H9 (cell line): ENCODE data around the gene APP. TPM values are rescaled to one million over a fixed set of nuclear protein-coding genes. Genes with fewer than 3 reads are reported as not detected.

Experiments
- DNase-seq: peaks from one replicate; pipeline ENCODE4 v3.0.0-alpha.2; 2017
- H2AFZ ChIP-seq: one replicate; pipeline ENCODE4 v1.6.1; 2013; ENCODE audit warnings: mild to moderate bottlenecking, low read length, control low read depth, moderate library complexity
- H2AK5ac ChIP-seq: 2 replicates; pipeline ENCODE4 v1.6.1; 2013; ENCODE audit warnings: low read length, control low read depth, mixed read lengths; ENCODE audit not compliant: insufficient read length
- H2BK120ac ChIP-seq: one replicate; pipeline ENCODE4 v1.6.1; 2013; ENCODE audit warnings: low read depth, mild to moderate bottlenecking, low read length, control low read depth, inconsistent platforms; ENCODE audit not compliant: poor library complexity, severe bottlenecking
- H2BK12ac ChIP-seq: 2 replicates; pipeline ENCODE4 v1.6.1; 2013; ENCODE audit warnings: low read length, control low read depth, mixed read lengths, low read depth; ENCODE audit not compliant: insufficient read length
- H2BK15ac ChIP-seq: 2 replicates; pipeline ENCODE4 v1.6.1; 2013; ENCODE audit warnings: low read depth, low read length, control low read depth
- H2BK20ac ChIP-seq: one replicate; pipeline ENCODE4 v1.6.1; 2013; ENCODE audit warnings: low read depth, mild to moderate bottlenecking, low read length, control low read depth, inconsistent platforms; ENCODE audit not compliant: poor library complexity, severe bottlenecking
- H2BK5ac ChIP-seq: 2 replicates; pipeline ENCODE4 v1.6.1; 2013; ENCODE audit warnings: low read length, control low read depth, mixed read lengths; ENCODE audit not compliant: insufficient read length
- H3K14ac ChIP-seq: 2 replicates; pipeline ENCODE4 v1.6.1; 2013; ENCODE audit warnings: low read length, control low read depth; ENCODE audit not compliant: insufficient read depth
- H3K18ac ChIP-seq: 2 replicates; pipeline ENCODE4 v1.6.1; 2013; ENCODE audit warnings: low read depth, mild to moderate bottlenecking, mixed read lengths, low read length, control low read depth; ENCODE audit not compliant: insufficient read length
- H3K23ac ChIP-seq: 2 replicates; pipeline ENCODE4 v1.6.1; 2013; ENCODE audit warnings: low read length, control low read depth, mixed read lengths, low read depth; ENCODE audit not compliant: insufficient read length
- H3K23me2 ChIP-seq: 2 replicates; pipeline ENCODE4 v1.6.1; 2013; ENCODE audit warnings: low read depth, mild to moderate bottlenecking, mixed read lengths, low read length, control low read depth; ENCODE audit not compliant: insufficient read length, poor library complexity, severe bottlenecking
- H3K27ac ChIP-seq: 2 replicates; pipeline ENCODE4 v1.5.1; 2013; ENCODE audit warnings: low read length, control low read depth, mixed read lengths, low read depth; ENCODE audit not compliant: insufficient read length
- H3K27me3 ChIP-seq: 2 replicates; pipeline ENCODE4 v1.6.1; 2013; ENCODE audit warnings: low read length, control low read depth, inconsistent platforms; ENCODE audit not compliant: insufficient read depth
- H3K4ac ChIP-seq: 2 replicates; pipeline ENCODE4 v1.6.1; 2013; ENCODE audit warnings: low read depth, mild to moderate bottlenecking, control low read depth, inconsistent platforms, low read length, moderate library complexity
- H3K4me1 ChIP-seq: 2 replicates; pipeline ENCODE4 v1.6.1; 2013; ENCODE audit warnings: low read length, control low read depth, inconsistent platforms; ENCODE audit not compliant: insufficient read depth
- H3K4me2 ChIP-seq: 2 replicates; pipeline ENCODE4 v1.6.1; 2013; ENCODE audit warnings: low read length, control low read depth, mixed read lengths; ENCODE audit not compliant: insufficient read length, insufficient read depth
- H3K56ac ChIP-seq: 2 replicates; pipeline ENCODE4 v1.6.1; 2013; ENCODE audit warnings: low read depth, mild to moderate bottlenecking, mixed read lengths, low read length, control low read depth; ENCODE audit not compliant: insufficient read length
- H3K79me1 ChIP-seq: 2 replicates; pipeline ENCODE4 v1.6.1; 2013; ENCODE audit warnings: low read depth, mild to moderate bottlenecking, moderate library complexity, low read length, control low read depth, inconsistent platforms; ENCODE audit not compliant: insufficient read depth, poor library complexity, severe bottlenecking
- H3K79me2 ChIP-seq: 2 replicates; pipeline ENCODE4 v1.6.1; 2013; ENCODE audit warnings: low read length, control low read depth, inconsistent platforms; ENCODE audit not compliant: insufficient read depth
- H3K9ac ChIP-seq: 2 replicates; pipeline ENCODE4 v1.6.1; 2013; ENCODE audit warnings: low read length, control low read depth, mixed read lengths; ENCODE audit not compliant: insufficient read length; ENCODE audit errors: extremely low read depth
- H3K9me3 ChIP-seq: one replicate; pipeline ENCODE4 v1.6.1; 2013; ENCODE audit warnings: low read depth, low read length, inconsistent platforms; ENCODE audit not compliant: control insufficient read depth
- H3T11ph ChIP-seq: one replicate; pipeline ENCODE4 v1.6.1; 2013; ENCODE audit warnings: mild to moderate bottlenecking, low read length, control low read depth, inconsistent platforms
- H4K20me1 ChIP-seq: one replicate; pipeline ENCODE4 v1.6.1; 2013; ENCODE audit not compliant: control insufficient read depth, insufficient read length, insufficient read depth
- H4K5ac ChIP-seq: 2 replicates; pipeline ENCODE4 v1.6.1; 2013; ENCODE audit warnings: low read depth, mild to moderate bottlenecking, mixed read lengths, low read length, control low read depth; ENCODE audit not compliant: insufficient read length
- H4K8ac ChIP-seq: replicated peaks from 2 replicates; pipeline ENCODE4 v1.6.1; 2013; ENCODE audit warnings: low read length, control low read depth, mixed read lengths, low read depth; ENCODE audit not compliant: insufficient read length
- H4K91ac ChIP-seq: 2 replicates; pipeline ENCODE4 v1.6.1; 2013; ENCODE audit warnings: low read depth, mild to moderate bottlenecking, moderate library complexity, mixed read lengths, low read length, control low read depth; ENCODE audit not compliant: insufficient read length
- H3K27ac Mint-ChIP-seq, 3 experiments: 2 replicates in 2 of 3; 3 replicates in 1 of 3; pipeline ENCODE4 v1.8.0; 2020 to 2021; ENCODE audit warnings: mixed read lengths in 3 of 3, mild to moderate bottlenecking in 1 of 3, moderate library complexity in 1 of 3
- H3K27me3 Mint-ChIP-seq: 2 replicates; pipeline ENCODE4 v1.8.0; 2021; ENCODE audit warnings: low read depth, mild to moderate bottlenecking, moderate library complexity, mixed read lengths
- H3K36me3 Mint-ChIP-seq, 3 experiments: 2 replicates in 2 of 3; 3 replicates in 1 of 3; pipeline ENCODE4 v1.8.0; 2020 to 2021; ENCODE audit warnings: low read depth in 3 of 3, mixed read lengths in 3 of 3; ENCODE audit not compliant: insufficient read depth in 1 of 3
- H3K4me1 Mint-ChIP-seq, 2 experiments: 2 replicates each; pipeline ENCODE4 v1.8.0; 2020; ENCODE audit warnings: mixed read lengths in 2 of 2
- H3K4me3 Mint-ChIP-seq, 2 experiments: 2 replicates in 1 of 2; 3 replicates in 1 of 2; pipeline ENCODE4 v1.8.0; 2020 to 2021; ENCODE audit warnings: mild to moderate bottlenecking in 2 of 2, mixed read lengths in 2 of 2, moderate library complexity in 1 of 2
- H3K9me3 Mint-ChIP-seq, 2 experiments: 2 replicates in 1 of 2; 3 replicates in 1 of 2; pipeline ENCODE4 v1.8.0; 2020; ENCODE audit warnings: mild to moderate bottlenecking in 2 of 2, mixed read lengths in 2 of 2, moderate library complexity in 1 of 2
- WGBS: extraction: QIAGEN DNeasy Blood & Tissue Kit; methylation state at CpG from one replicate; pipeline ENCODE4 v1.1.7; 2013; ENCODE audit warnings: missing lambda C conversion rate, low lambda C conversion rate, mixed read lengths; ENCODE audit not compliant: insufficient read length; ENCODE audit errors: extremely low coverage; 5-methylcytosine and 5-hydroxymethylcytosine counted together
- total RNA-seq: library from RNA; stranded (reverse); gene quantifications from 2 replicates; pipeline ENCODE4 v1.2.1, GENCODE V29; 2021
- TF ChIP-seq, protein P1 (sequence below): fragments of 200-600 bp; sonication (generic); conservative IDR thresholded peaks from 3 replicates; pipeline ENCODE4 v1.8.0; 2021; ENCODE audit warnings: antibody characterized with exemption, mild to moderate bottlenecking

Gene APP
- total RNA-seq, 1 experiment from 2014 or later = 380 TPM

DNA sequence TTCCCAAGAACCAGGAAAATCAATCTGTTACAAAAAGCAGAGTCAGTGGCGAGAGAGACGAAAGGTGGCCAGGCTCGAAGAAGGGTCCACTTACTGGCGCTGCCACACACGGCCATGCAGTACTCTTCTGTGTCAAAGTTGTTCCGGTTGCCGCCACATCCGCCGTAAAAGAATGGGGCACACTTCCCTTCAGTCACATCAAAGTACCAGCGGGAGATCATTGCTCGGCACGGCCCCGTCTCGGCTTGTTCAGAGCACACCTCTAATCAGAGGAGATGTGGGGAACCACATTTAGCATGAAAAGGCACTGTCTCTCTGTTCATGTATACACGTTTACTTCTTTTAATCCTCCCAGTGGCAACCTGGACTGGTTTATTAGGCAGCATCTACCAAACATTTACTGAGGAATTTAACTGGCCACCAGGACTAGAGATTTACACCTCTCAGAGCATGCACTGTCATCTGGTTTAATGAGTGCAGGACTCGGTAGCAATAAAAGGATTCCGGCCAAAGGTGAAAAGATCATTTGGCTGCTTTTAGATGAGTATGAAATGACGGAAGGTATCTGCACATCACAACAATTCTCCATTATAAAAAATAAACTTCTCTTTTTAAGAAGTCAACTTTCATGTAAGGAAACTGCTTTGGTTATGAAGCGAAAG is 170.5 kb downstream of the APP start:
- WGBS = no CpG with 5 or more reads among the region's 19 CpGs
- H2BK12ac ChIP-seq = peak overlapping the region; percentile 58
- Mint-ChIP-seq H3K4me1 (peaks cover 71 to 78% of the 10 kb centered on the region in 2 experiments), H3K36me3 (peaks cover 10 to 11% (median 11%) of the 10 kb centered on the region in 3 experiments; a peak in 6 of 7 replicates), H3K9me3 (peaks cover 0 to 3% of the 10 kb centered on the region in 2 experiments; a peak in 1 of 5 replicates), H3K27me3 (no peaks in the 10 kb centered on the region), H3K27ac (peak overlapping the region; percentile 40 to 98 (median 95)), H3K4me3 (no peak overlapping the region)
- H4K8ac ChIP-seq = no peak overlapping the region
- peaks cover 3% of the 10 kb centered on the region for H3K23me2 ChIP-seq
- no peak overlapping the region for H2AK5ac ChIP-seq
- H3K27me3 ChIP-seq = no peaks in the 10 kb centered on the region
- no peak overlapping the region for H3K23ac ChIP-seq
- no peak overlapping the region for H3K56ac ChIP-seq
- H3K79me2 ChIP-seq = peaks cover 2% of the 10 kb centered on the region; the same call in 1 of the 2 replicates
- H2BK20ac ChIP-seq = no peak overlapping the region
- H3K9ac ChIP-seq = no peak overlapping the region
- no peak overlapping the region for H3K4ac ChIP-seq
- H2BK5ac ChIP-seq = no peak overlapping the region
- TF ChIP-seq, protein P1, sequence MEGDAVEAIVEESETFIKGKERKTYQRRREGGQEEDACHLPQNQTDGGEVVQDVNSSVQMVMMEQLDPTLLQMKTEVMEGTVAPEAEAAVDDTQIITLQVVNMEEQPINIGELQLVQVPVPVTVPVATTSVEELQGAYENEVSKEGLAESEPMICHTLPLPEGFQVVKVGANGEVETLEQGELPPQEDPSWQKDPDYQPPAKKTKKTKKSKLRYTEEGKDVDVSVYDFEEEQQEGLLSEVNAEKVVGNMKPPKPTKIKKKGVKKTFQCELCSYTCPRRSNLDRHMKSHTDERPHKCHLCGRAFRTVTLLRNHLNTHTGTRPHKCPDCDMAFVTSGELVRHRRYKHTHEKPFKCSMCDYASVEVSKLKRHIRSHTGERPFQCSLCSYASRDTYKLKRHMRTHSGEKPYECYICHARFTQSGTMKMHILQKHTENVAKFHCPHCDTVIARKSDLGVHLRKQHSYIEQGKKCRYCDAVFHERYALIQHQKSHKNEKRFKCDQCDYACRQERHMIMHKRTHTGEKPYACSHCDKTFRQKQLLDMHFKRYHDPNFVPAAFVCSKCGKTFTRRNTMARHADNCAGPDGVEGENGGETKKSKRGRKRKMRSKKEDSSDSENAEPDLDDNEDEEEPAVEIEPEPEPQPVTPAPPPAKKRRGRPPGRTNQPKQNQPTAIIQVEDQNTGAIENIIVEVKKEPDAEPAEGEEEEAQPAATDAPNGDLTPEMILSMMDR = no peak
- no peak overlapping the region for H4K91ac ChIP-seq
- no peak overlapping the region for H3T11ph ChIP-seq
- no peak overlapping the region for H3K14ac ChIP-seq
- H3K18ac ChIP-seq = no peak overlapping the region
- no peak for DNase-seq
- H3K4me1 ChIP-seq = peaks cover 15% of the 10 kb centered on the region
- no peak overlapping the region for H4K5ac ChIP-seq
- H4K20me1 ChIP-seq = no peaks in the 10 kb centered on the region
- peak overlapping the region; percentile 82 for H3K27ac ChIP-seq
- no peak overlapping the region for H3K4me2 ChIP-seq
- H3K79me1 ChIP-seq = no peaks in the 10 kb centered on the region
- H2AFZ ChIP-seq = no peak overlapping the region
- H2BK15ac ChIP-seq = no peak overlapping the region
- H3K9me3 ChIP-seq = no peaks in the 10 kb centered on the region
- no peak overlapping the region for H2BK120ac ChIP-seq
